ENCODE data around the gene GALNT18.

DNA sequence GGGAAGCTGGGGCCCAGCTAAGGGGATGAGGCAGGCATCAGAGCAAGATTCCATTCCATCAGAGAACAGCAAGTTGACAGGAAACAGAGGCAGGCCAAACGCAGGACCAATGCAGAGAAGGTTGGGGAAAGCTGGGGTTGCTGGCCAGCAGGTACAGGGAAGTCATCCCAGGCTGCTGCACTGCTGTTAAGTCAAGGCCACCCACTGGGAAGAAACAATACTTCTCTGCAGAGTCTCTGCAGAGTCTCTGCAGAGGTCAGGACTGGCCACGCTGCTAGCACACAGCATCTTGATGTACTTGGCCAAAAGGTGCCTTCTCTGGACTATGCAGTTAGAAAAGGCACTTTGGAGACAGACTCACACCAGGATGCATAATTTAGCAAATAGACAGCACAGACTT lies 200.3 kb downstream of the GALNT18 start:
- TF ChIP-seq, protein P1, sequence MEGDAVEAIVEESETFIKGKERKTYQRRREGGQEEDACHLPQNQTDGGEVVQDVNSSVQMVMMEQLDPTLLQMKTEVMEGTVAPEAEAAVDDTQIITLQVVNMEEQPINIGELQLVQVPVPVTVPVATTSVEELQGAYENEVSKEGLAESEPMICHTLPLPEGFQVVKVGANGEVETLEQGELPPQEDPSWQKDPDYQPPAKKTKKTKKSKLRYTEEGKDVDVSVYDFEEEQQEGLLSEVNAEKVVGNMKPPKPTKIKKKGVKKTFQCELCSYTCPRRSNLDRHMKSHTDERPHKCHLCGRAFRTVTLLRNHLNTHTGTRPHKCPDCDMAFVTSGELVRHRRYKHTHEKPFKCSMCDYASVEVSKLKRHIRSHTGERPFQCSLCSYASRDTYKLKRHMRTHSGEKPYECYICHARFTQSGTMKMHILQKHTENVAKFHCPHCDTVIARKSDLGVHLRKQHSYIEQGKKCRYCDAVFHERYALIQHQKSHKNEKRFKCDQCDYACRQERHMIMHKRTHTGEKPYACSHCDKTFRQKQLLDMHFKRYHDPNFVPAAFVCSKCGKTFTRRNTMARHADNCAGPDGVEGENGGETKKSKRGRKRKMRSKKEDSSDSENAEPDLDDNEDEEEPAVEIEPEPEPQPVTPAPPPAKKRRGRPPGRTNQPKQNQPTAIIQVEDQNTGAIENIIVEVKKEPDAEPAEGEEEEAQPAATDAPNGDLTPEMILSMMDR (IDR thresholded peaks at IDR 0.05; ENCODE audit: insufficient read depth, low read length, poor library complexity, severe bottlenecking): no peak
- no peak for TF ChIP-seq EZH2phosphoT487 (conservative IDR thresholded peaks at IDR 0.05; ENCODE audit: low read length)

Measured in SU-DHL-6 (cell line).